ENCODE results near the gene NECTIN1.
A peak's percentile ranks its signal among the peaks of the same experiment; 100 is the strongest.

Gene NECTIN1

DNA sequence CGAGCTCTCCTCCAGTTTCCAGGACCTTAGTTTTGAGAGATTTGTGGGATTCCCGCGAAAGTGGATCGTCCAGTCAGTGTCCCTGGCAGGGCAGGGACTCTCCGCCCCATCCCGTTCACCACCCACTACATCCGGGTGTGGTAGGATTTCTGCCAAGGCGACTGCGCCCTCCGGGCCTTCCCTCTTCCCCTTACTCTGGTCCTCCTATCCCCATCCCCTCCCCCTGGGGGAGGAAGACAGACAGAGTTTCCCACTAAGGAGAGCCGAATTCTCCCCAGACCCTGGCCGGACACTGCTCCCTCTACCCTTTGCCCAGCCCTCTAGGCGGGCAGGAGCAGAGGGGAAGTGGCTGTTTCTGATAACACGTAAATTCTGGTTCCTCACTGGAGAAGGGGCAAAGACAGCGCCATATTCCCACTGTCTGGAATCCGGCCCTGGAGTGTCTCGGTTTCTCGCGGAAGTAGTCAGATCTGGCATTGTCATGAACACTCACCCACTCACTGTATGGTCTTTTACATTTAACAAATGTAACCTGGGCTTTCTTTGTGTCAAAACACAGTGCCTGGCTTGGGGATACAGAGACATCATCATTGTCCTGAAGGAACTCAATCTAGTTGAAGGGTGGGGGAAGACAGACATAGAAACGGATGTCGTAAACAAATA, 1.1 kb upstream of the NECTIN1 start:
- DNase-seq (ENCODE audit: low spot score) = no peak

DNA sequence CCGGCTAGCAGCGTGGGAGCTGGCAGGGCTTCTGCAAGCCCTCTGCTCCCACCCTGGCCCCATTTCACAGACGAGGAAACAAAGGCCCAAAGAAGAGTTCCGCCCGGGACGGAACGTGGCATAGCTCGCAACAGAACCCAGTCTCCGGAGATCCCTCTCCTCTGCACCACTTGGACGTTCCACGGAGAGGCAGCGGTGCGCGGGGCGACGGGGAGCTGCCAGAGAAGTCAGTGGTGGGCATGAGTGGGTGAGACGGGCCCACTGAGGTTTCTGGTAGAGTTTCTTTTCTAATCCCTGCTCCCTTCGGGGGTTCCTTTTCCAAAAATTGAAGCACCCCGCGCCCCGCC, 554 bp upstream of the NECTIN1 start:
- no peak for DNase-seq (ENCODE audit: low spot score)

DNA sequence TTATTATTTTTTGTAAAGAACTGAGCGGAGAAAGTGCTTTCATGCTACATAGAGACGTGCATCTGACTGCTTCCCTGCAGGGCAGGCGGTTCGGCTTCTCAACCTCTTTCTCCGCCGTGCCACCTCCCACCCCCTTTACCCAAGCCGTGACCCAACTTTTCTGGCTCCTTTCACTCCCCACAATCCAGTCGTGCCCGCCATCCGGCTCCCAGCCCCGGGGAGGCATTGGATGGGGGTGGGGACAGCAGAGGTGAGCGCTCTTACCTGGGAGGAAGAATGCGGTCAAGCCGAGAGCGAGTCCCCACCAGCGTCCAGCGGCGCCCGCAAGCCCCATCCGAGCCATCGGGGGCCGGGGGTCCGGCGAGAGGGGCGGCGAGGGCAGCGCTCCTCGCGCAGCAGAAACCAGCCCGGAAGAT, 781 bp downstream of the NECTIN1 start:
- peak; percentile 51 for DNase-seq (ENCODE audit: low spot score)

DNA sequence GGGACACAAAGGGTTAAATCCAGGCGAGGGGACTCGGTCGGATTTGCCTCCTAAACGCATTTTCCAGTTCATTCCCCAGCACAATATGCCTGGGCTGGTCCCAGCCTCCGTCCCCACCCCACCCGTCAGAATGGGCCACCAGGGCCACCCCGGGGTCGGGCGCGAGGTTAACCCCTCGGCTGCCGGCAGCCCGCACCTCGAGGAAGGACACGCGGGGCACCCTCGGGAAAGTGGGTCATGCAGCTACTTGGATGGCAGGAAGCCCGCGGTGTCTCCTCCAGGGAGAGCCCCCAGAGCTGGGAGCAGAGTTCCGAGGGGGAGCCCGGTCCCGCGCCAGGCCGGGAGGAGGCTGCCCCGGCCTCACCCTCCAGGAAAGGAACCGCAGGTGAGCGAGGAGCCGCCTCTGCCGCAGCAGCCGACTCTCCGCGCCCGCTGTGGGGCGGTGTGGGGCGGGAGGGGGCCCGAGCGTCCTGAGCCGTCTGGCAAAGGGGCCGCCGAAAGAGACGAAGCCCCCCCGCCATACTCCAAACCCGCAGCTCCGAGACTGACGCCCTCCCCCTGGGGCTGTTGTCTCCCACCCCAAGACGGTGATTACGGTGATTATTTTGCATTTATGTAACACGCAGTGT, 1.4 kb downstream of the NECTIN1 start:
- DNase-seq (ENCODE audit: low spot score) = peak; percentile 65

DNA sequence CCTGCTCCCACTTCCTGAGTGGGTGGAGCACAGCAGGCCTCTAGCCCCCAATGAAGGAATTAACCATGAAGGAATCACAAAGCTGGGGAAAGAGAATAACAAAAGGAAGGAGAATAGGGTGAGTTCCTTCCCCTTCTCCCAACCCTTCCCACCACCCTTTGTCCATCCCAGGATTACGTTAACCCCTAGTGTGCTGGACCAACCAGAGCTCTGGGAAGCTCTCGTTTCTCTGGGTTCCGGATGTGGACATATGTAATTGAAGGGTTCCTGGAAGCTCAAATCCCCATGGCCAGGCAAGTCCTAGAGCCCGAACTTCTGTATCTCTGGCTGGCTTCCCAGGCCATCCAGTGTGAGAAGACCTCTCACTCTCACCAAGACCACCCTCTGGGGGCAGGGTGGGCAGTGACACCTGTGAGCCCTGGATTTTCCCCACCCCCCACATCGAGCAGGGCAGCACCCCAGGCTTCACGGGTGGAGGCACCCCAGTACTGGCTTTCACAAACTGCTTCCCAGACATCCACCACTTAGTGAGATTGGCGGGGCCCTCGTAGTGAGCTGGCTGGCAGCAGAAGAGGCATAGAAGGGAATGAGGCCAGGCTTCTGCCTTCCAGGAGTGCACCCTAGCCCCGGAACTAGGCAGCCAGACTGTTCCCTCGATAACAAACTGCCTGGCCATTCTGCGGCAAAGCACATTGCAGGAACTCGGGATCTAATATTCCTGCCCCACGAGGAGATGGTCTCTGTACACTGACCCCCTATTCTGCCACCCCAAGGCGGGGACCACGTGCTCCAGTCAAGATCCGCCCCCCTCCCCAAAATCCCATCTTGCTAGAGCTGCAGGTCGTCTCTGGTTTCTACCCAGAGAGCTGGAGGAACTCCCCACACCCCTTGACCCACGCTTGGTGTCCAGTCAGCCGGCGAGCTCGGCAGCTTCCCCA, 2.1 kb downstream of the NECTIN1 start:
- DNase-seq (ENCODE audit: low spot score) = no peak

DNA sequence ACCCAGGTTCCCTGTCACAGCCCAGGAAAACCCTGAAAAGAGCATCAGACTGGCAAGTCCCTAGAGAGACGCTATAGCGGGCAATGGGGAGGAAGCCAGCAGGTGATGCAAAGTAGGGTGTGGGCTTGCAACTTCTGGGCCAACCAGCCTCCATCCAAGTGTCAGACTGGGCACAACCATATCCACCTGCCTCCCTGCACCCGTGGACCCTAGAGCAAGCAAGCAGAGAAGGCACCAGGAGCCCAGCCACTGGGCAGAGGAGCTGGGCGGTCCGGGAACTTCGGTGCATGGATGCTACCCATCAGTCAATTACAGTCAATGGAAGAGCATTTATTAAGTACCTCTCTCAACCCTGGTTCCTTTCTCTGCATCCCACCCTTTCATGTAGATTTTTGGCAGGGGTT, 2.8 kb downstream of the NECTIN1 start:
- DNase-seq (ENCODE audit: low spot score) = no peak

DNA sequence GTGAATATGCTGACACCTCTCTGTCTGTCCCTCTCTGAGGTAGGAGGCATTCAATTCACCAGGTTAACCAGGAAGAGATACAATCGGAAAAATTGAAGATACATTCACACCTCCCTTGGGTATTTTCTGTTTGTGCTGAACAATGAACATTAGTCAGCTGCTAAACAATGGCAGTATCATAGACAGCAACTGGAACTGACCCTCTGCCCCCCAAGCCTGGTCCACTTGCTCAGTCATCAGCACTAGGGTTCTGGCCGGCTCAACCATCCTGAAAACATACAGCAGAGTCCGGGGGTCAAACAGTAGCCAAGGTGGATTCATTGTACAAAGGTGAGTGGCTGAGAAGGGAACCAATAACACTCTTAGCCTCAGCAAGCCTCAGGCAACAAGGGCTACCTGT, 4.0 kb downstream of the NECTIN1 start:
- no peak for DNase-seq (ENCODE audit: low spot score)

DNA sequence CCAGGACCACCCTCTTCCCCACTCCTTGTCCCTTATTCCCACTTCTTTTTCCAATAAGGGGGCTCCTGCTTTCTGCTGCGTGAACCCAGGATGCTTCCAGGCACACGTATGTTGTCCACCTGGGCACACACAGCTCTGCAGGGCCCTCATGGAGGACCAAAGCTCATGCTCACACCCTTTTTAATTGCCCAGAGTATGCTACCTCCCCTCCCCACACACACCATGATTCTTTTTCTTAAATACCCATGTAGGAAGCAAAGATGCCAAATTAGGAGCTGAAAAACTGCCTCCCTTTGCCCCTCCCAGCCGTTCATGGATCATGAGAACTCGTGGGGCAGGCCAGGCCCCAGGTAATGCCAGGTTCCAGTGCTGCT, 5.1 kb downstream of the NECTIN1 start:
- DNase-seq (ENCODE audit: low spot score) = no peak

DNA sequence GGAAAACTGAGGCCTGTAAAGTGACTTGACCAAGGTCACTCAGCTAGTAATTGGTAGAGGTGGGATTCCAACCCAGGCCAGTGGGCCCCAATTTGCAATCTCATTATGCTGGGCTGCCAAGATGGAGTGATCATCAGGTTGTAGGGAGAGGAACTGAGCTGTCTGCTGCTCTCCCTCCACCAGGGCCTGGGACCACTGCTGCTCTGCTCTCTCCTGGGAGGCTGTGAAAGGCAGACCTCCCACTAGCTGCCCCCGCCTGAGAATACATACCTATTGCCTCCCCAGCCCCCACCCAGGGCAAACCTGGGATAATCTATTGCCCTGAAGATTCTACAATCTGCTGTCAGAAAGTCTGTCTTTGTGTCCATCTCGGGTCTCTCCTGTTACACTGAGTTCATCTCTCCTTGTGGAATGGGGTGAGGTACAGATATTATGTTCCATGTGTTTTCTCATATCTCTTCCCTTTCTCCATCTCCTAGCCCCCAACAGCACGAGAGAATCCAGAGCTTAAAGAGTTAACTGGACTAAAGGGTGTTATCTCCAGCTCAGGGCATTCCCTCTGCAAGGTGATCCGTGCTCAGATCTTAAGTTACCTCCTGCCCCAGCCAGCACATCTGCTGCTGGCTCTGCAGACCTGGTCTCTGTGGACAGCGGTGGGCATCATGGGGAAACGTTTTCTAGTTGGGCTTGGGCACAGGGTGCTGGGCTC, 5.6 kb downstream of the NECTIN1 start:
- DNase-seq (ENCODE audit: low spot score) = no peak

DNA sequence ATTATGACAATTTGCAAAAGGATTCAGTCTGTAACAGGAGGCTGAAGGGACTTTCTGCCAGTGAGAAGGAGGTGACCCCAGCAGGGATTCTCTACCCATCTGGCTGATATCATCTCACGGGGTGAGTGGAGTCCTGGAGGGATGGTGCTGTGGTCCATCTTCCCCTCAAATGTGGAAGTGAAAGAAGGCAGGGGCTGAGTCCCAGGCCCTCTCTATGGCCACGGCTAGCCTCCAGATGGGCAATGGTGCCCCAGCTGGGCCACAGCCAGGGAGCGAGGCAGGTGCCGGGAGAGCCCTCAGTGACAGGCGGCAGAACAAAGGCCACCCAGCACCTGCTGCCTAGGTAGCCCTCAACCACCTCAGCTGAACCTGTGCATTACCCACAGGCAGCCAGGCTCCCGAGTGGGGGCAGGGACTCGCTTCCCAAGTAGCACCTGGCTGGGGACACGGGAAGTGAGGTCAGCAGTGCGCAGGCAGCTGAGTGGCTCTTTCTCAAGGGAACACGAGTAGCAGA, 6.7 kb downstream of the NECTIN1 start:
- DNase-seq (ENCODE audit: low spot score) = no peak

DNA sequence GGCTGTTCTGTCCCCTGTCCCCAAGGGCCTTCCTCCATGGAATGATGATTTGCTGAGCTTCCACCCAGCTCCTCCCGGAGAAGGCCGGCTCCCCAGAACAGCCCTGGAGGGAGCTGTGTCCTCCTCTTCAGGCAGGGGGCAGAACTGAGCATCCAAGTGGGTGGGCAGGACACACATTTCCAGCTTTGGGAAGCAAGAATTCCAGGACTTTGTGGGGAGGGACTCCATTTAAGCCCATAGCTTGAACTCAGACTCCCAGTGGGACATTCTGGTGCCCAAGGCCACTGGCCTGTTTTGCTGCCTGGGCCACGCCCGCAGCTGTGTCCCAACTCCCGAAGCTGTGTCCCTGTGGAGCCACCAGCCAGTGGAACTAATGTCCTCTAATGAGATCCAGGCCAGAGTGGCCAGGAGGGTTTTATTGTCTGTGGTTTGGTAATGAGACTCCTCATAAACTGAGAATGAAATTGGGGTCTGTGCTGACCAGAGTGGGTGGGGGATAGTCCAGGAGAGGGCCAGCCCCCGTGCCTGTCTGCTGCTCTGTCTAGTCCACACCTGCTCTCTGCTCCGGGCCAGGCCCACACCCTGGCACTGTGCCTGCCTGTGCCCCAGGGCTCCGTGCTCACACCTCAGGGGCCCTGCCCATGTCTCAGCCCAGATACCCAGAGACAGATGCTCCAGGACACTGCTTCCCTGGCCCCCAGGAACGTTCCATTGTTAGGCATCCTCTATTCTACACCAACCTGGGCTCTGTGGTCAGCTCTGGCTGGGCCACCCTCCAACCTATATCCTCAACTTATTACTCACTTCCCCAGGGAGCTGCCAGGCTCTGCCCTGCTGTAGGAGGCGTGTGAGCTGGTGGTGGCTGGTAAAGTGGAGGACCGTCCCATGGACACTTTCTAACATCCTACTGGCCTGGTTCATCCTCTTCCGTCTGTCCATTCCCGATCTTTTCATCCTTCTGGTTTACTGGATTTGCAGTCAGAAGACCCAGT, 7.6 kb downstream of the NECTIN1 start:
- DNase-seq (ENCODE audit: low spot score) = peak; percentile 78

DNA sequence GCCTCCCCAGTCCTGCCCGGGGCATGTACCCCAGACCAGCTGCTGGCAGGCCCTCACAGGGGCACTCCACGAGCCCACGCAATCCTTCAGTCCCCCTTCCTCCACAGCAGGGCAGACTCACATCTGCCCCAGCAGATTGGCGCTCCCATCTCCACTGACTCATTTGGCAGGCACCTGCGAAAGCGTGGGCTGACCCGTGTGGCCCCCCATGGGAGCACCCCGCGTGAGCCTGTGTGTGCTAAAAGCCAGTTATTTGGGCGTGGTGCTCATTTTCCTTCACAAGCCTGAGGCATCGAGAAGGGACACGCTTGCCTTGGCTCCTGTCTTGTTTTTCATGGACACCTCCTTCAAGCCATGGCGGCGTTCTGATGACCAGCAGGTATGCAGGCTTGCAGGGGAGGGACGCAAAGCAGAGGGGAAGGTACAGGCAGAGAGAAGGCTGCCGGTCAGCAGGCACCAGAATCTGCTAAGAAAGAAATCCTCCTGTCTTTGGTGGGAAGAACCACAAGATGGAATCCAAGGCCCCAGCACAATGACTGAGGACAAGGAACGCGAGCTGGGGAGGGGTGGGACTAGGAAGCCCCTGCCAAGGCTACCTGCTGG, 8.6 kb downstream of the NECTIN1 start:
- DNase-seq (ENCODE audit: low spot score) = no peak

DNA sequence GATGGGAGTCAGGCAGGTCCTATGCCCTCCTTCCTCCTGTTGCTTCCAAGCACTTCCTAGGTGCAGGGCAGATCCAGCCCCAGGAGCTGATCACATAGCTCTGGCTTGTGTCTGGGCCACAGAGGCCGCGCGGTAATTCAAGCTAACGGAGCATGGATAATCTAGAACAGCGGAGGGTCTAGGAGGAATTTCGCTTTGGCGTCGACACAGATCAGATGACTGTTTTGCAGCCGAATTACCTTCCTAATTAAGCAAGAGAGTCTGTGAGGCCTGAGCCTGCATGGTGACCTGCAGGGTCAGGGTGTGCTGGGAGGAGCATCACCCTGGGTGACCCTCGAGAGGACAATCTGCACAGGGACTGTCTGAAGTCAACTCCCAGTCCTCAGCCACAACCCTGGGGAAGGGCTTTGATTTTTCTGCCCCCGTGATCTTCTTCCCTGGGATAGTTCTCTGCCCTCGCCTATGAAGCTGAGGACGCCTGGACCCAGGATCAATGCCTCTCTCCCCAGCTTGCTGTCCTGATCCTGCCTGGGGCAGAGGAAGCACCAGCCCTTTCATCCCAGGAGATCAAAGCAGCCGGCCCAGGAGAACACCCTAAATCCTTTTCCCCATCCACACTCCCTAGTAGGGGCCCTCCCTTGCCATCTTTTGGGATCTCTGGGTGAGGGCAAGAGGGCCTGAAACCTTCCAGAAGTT, 11.0 kb downstream of the NECTIN1 start:
- no peak for DNase-seq (ENCODE audit: low spot score)

DNA sequence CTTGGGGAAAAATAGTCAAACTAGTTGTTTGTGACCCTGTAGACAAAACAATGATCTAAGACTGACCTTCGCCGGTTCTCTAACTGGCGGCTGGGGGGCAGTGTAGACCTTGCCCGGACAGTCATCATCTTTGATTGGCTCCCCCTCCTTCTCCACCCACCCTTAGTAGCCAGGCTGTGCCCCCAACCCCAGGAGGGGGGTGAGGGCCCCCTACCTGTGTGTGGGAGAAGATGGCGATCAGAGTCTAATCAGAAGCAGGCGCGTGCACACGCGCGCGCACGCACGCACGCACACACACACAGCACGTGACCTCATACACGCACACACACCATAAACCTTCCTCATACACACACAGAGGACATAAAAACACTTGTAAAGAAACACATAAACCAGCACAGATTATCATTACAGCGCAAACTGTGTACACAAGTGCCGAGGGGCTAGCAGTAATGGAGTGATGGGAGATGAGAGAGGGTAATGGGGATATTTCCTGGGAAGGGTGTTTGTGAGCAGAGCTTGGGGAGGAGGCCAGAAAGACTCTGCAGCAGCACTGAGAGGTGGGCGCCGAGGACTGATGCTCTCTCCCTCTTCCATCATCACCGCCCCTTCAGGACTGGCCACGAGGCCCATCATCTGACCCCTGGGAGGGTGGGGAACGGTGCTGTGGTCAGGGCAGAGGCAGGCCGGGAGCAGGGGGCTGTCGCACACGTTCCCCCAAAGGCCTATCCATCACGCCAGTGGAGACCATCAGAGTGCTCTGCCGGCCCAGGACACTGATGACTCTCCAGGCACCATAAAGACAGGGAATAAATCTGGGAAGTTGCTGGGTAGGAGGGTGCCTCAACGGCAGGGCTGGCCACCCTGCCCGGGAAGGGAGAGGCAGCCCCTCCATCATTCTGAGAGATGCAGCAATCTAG, 12.2 kb downstream of the NECTIN1 start:
- DNase-seq (ENCODE audit: low spot score) = no peak

DNA sequence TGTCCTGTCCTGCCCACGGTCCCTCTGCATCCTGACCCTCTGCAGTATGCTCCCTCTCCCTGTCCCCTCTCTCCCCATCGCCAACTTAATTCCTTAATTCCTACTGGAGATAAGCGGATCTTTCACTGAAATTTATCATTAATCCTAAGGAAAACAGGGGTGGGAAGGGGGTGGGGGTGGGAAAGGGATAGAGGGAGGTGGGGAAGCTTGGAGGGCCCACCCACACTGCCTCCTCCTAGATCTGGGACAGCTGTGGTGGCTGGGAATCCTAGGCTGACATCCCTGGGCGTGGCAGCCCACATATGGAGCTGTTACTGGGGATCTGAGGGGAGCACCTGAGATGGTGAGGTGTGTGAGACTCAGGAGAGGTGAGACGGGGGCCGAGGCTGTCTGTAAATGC, 14.4 kb downstream of the NECTIN1 start:
- DNase-seq (ENCODE audit: low spot score) = no peak

DNA sequence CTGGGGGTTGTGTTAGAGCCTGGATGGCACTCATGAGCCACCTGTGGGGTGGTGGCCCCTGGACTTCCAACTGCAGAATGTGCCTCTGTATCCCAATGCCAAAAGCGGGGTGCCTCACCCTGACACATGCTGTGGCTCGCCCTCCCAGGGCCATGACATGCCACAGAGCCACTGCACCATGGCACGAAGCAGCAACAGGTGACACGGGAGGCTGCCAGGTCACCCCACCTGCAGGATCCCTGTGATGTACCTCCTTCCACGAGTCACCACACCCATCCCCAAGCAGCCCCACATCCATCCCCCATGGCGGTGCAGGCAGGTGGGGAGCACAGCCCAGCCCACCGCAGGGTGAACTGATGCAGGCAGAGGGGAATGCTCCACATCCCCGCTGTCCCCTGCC, 14.8 kb downstream of the NECTIN1 start:
- DNase-seq (ENCODE audit: low spot score) = no peak

DNA sequence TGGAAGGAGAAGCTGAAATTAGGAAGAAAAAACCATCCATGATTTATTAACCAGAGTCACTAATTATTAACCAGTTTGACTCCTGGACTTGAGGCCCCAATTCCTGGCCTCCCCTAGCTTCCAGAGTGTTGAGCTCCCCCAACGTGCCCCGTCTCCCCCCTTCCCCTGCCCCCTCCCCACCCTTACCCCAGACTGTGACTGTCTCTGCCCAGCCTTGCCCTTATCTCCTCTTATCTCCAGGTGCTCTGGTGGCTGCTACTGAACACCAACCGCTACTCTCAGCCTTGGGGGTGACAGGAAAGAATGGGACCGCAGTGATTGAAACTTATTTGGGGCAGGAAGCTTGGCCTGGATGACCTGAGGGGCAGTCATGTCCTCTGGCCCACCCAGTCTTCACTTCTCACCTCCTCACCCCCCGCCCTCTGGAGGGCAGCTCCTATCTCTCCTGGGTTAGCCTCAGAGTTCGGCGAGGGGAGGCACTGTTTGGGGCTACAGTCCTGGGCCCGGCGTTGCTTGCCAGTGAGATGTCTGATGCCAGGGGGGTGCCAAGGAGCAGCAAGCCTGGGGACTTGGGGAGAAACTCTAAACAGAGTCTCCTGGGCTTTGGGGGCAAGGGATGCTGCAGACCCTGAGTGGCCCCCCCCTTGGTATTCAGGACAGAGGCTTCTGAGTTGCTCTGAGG, 15.5 kb downstream of the NECTIN1 start:
- no peak for DNase-seq (ENCODE audit: low spot score)

Data from HuH-7 (cell line).